GM23338 (cell line): ENCODE data around the gene NUP50. TPM values are rescaled to one million over a fixed set of nuclear protein-coding genes. Genes with fewer than 3 reads are reported as not detected.

Experiments used
- ATAC-seq: fragments of 200-7000 bp; cut with Tn5 transposase; 3 replicates; pipeline ENCODE4 v1.9.1; 2020
- DNase-seq: peaks from one replicate; pipeline ENCODE4 v3.0.0-alpha.2; 2015; ENCODE audit warnings: low spot score
- H2AFZ ChIP-seq: fragments of 200-600 bp; sonication (generic); 2 replicates; pipeline ENCODE4 v1.8.0; 2016; ENCODE audit warnings: antibody characterized with exemption, mild to moderate bottlenecking, moderate library complexity
- H3F3A ChIP-seq: fragments of 200-600 bp; sonication (generic); replicated peaks from 2 replicates; pipeline ENCODE4 v1.8.0; 2017; ENCODE audit warnings: antibody characterized with exemption, mixed run types, low read depth
- H3K27ac ChIP-seq: fragments of 200-600 bp; sonication (generic); 2 replicates; pipeline ENCODE4 v1.6.1; 2016; ENCODE audit warnings: low read depth
- H3K27me3 ChIP-seq: fragments of 200-600 bp; sonication (generic); 2 replicates; pipeline ENCODE4 v1.8.0; 2016; ENCODE audit warnings: mild to moderate bottlenecking, mixed run types, moderate library complexity; ENCODE audit not compliant: insufficient read depth
- H3K36me3 ChIP-seq: fragments of 200-600 bp; sonication (generic); 2 replicates; pipeline ENCODE4 v1.8.0; 2016; ENCODE audit warnings: mild to moderate bottlenecking; ENCODE audit not compliant: insufficient read depth
- H3K4me1 ChIP-seq: fragments of 200-600 bp; sonication (generic); 2 replicates; pipeline ENCODE4 v1.8.0; 2016; ENCODE audit warnings: mild to moderate bottlenecking, moderate library complexity; ENCODE audit not compliant: insufficient read depth
- H3K4me2 ChIP-seq: fragments of 200-600 bp; sonication (generic); 2 replicates; pipeline ENCODE4 v1.7.1; 2017; ENCODE audit warnings: mixed run types
- H3K4me3 ChIP-seq: fragments of 200-600 bp; sonication (generic); 2 replicates; pipeline ENCODE4 v1.6.1; 2016; ENCODE audit warnings: mixed run types
- H3K79me2 ChIP-seq: fragments of 200-600 bp; sonication (generic); replicated peaks from 2 replicates; pipeline ENCODE4 v1.8.0; 2017; ENCODE audit warnings: mild to moderate bottlenecking; ENCODE audit not compliant: insufficient read depth
- H3K9me2 ChIP-seq: fragments of 200-600 bp; sonication (generic); 2 replicates; pipeline ENCODE4 v1.8.0; 2017; ENCODE audit not compliant: insufficient read depth
- H4K20me1 ChIP-seq: fragments of 200-600 bp; sonication (generic); replicated peaks from 2 replicates; pipeline ENCODE4 v1.8.0; 2017; ENCODE audit warnings: mild to moderate bottlenecking; ENCODE audit not compliant: insufficient read depth
- H3K27ac Mint-ChIP-seq: 2 replicates; pipeline ENCODE4 v1.8.0; 2020; ENCODE audit warnings: inconsistent platforms, mild to moderate bottlenecking, moderate library complexity, mixed read lengths
- H3K27me3 Mint-ChIP-seq: 3 replicates; pipeline ENCODE4 v1.8.0; 2022; ENCODE audit warnings: low read depth, mild to moderate bottlenecking, moderate library complexity, mixed read lengths, inconsistent platforms; ENCODE audit not compliant: insufficient read depth, poor library complexity
- H3K36me3 Mint-ChIP-seq: 3 replicates; pipeline ENCODE4 v1.8.0; 2021; ENCODE audit warnings: low read depth, mild to moderate bottlenecking, inconsistent platforms, moderate library complexity, mixed read lengths
- H3K4me1 Mint-ChIP-seq: 3 replicates; pipeline ENCODE4 v1.8.0; 2020; ENCODE audit warnings: mild to moderate bottlenecking, inconsistent platforms, mixed read lengths
- H3K4me3 Mint-ChIP-seq: 3 replicates; pipeline ENCODE4 v1.8.0; 2021; ENCODE audit warnings: moderate library complexity, mild to moderate bottlenecking, inconsistent platforms, mixed read lengths
- H3K9me3 Mint-ChIP-seq: 3 replicates; pipeline ENCODE4 v1.8.0; 2020; ENCODE audit warnings: moderate library complexity, mild to moderate bottlenecking, inconsistent platforms, mixed read lengths
- ETS1 ChIP-seq: IDR thresholded peaks from 2 replicates; pipeline ENCODE4 v1.6.1; 2016; ENCODE audit warnings: antibody characterized with exemption
- EZH2 ChIP-seq: fragments of 200-600 bp; sonication (generic); IDR thresholded peaks from one replicate; pipeline ENCODE4 v1.8.0; 2017; ENCODE audit warnings: antibody characterized with exemption, mild to moderate bottlenecking, low read depth; ENCODE audit not compliant: unreplicated experiment
- EZH2phosphoT487 ChIP-seq: fragments of 200-600 bp; sonication (generic); IDR thresholded peaks from one replicate; pipeline ENCODE4 v1.8.1; 2018; ENCODE audit warnings: antibody characterized with exemption; ENCODE audit not compliant: unreplicated experiment
- NANOG ChIP-seq: IDR thresholded peaks from 2 replicates; pipeline ENCODE4 v1.6.1; 2016; ENCODE audit warnings: antibody characterized with exemption, borderline replicate concordance
- POLR2AphosphoS5 ChIP-seq: IDR thresholded peaks from 2 replicates; pipeline ENCODE4 v1.6.1; 2016; ENCODE audit warnings: antibody characterized with exemption, low read depth
- REST ChIP-seq: IDR thresholded peaks from one replicate; pipeline ENCODE4 v1.6.1; 2018; ENCODE audit warnings: antibody characterized with exemption; ENCODE audit not compliant: unreplicated experiment
- ZNF114 ChIP-seq: fragments of 250-450 bp; sonication (Bioruptor Pico); IDR thresholded peaks from 2 replicates; pipeline ENCODE4 v1.5.0; 2020; ENCODE audit warnings: mild to moderate bottlenecking, moderate library complexity
- ZNF331 ChIP-seq: fragments of 250-450 bp; sonication (Bioruptor Pico); IDR thresholded peaks from 2 replicates; pipeline ENCODE4 v1.5.0; 2020; ENCODE audit warnings: low read depth, mild to moderate bottlenecking, moderate library complexity
- polyA plus RNA-seq: library from polyadenylated mRNA; unstranded; fragments of >200 nt; fragmentation: Nextera tagmentation; extraction: Ambion mirVana; gene quantifications from 2 replicates; pipeline ENCODE4 v1.2.1, GENCODE V29; 2016
- total RNA-seq: library from RNA; depleted of rRNA; stranded (reverse); fragments of >200 nt; shearing (Covaris generic); gene quantifications from 2 replicates; pipeline ENCODE4 v1.2.3, GENCODE V29; 2014

Gene NUP50
- total and polyA plus RNA-seq, 2 experiments from 2014 or later = 45.9 to 96.6 TPM

GRCh38 chr22:45150139-45150538, 13.6 kb upstream of the NUP50 start:
- Mint-ChIP-seq H3K9me3 (no peaks in the 10 kb centered on the region), H3K27ac (no peak overlapping the region), H3K27me3 (no peaks in the 10 kb centered on the region), H3K4me1 (no peaks in the 10 kb centered on the region), H3K36me3 (0 out of 3 replicates have a peak, but pooled peaks cover 6% of the 10 kb centered on the region), H3K4me3 (no peak overlapping the region)
- ATAC-seq (no peak), DNase-seq (no peak)
- Histone ChIP-seq H3K27ac (no peak overlapping the region), H3K36me3 (no peaks in the 10 kb centered on the region), H3K79me2 (no peaks in the 10 kb centered on the region), H3K4me3 (no peak overlapping the region), H4K20me1 (peaks cover 6% of the 10 kb centered on the region; the same call in 1 of the 2 replicates), H3K4me2 (no peak overlapping the region), H3K9me2 (no peaks in the 10 kb centered on the region), H3F3A (0 out of 2 replicates have a peak, but pooled peaks cover 9% of the 10 kb centered on the region), H2AFZ (no peak overlapping the region), H3K4me1 (no peaks in the 10 kb centered on the region), H3K27me3 (no peaks in the 10 kb centered on the region)
- no peak for TF ChIP-seq ETS1
- TF ChIP-seq EZH2phosphoT487 = no peak
- no peak for TF ChIP-seq EZH2
- TF ChIP-seq POLR2AphosphoS5 = no peak
- no peak for TF ChIP-seq ZNF331 (CRISPR knock-in tag)
- TF ChIP-seq ZNF114 (CRISPR knock-in tag) = no peak
- TF ChIP-seq REST = no peak
- no peak for TF ChIP-seq NANOG

GRCh38 chr22:45151503-45151902, 12.2 kb upstream of the NUP50 start:
- Histone ChIP-seq H3K27ac (no peak overlapping the region), H3K9me2 (no peaks in the 10 kb centered on the region), H3K4me2 (no peak overlapping the region), H3K4me3 (no peak overlapping the region), H3K79me2 (no peaks in the 10 kb centered on the region), H3K27me3 (no peaks in the 10 kb centered on the region), H3K4me1 (no peaks in the 10 kb centered on the region), H2AFZ (no peak overlapping the region), H3K36me3 (no peaks in the 10 kb centered on the region; the same call in 1 of the 2 replicates), H4K20me1 (peaks cover 12% of the 10 kb centered on the region; the same call in 1 of the 2 replicates), H3F3A (0 out of 2 replicates have a peak, but pooled peaks cover 9% of the 10 kb centered on the region)
- H3K27ac Mint-ChIP-seq = no peak overlapping the region
- no peak for TF ChIP-seq ZNF331 (CRISPR knock-in tag)
- no peak for TF ChIP-seq EZH2phosphoT487
- H3K36me3 Mint-ChIP-seq = 0 out of 3 replicates have a peak, but pooled peaks cover 6% of the 10 kb centered on the region
- H3K4me3 Mint-ChIP-seq = no peak overlapping the region
- H3K4me1 Mint-ChIP-seq = no peaks in the 10 kb centered on the region
- H3K27me3 Mint-ChIP-seq = no peaks in the 10 kb centered on the region
- DNase-seq (no peak), ATAC-seq (no peak)
- no peaks in the 10 kb centered on the region for H3K9me3 Mint-ChIP-seq
